HepG2 (cell line): ENCODE measurements around the gene TNFAIP8L1. TPM values are rescaled to one million over a fixed set of nuclear protein-coding genes. Genes with fewer than 3 reads are reported as not detected.

Experiments used
- ATAC-seq: fragments of 200-7000 bp; cut with Tn5 transposase; 3 replicates; pipeline ENCODE4 v1.9.1; 2020; ENCODE audit warnings: mild to moderate bottlenecking, moderate library complexity
- BruUV-seq: library from RNA; stranded (reverse); fragments of 400-500 nt; replicated peaks from 2 replicates; lab custom pipeline; 2021; lab: Mats Ljungman, UMichigan
- CTCF ChIA-PET: fragments of 300-600 bp; formaldehyde crosslinking; extraction: SDS; loops from one replicate; lab custom pipeline; 2021; ENCODE audit warnings: low total read pairs, inconsistent platforms, low intra/inter-chr PET ratio; lab: Yijun Ruan, JAX
- POLR2A ChIA-PET: fragments of 350-600 bp; sonication (Branson Sonifier 250); formaldehyde crosslinking; loops from one replicate; lab custom pipeline; 2020; ENCODE audit warnings: antibody characterized with exemption, inconsistent platforms; lab: Yijun Ruan, JAX
- DNase-seq: peaks from one replicate; pipeline ENCODE4 v3.0.0-alpha.2; 2015; ENCODE audit warnings: low spot score
- FAIRE-seq: peaks from 3 replicates; lab custom pipeline; 2011; peaks lifted over from hg19 to GRCh38; lab: Jason Lieb, UNC
- H2AFZ ChIP-seq: one replicate; pipeline ENCODE4 v1.6.1; 2011; ENCODE audit warnings: low read length, inconsistent platforms
- H3K27ac ChIP-seq: fragments of 300-600 bp; 3 replicates; pipeline ENCODE4 v1.8.0; 2011; ENCODE audit warnings: mixed run types, mild to moderate bottlenecking, mixed read lengths, low read length, inconsistent platforms; ENCODE audit not compliant: insufficient read depth; ENCODE audit errors: extremely low read length
- H3K27me3 ChIP-seq, 2 experiments: fragments of 200-600 bp in 1 of 2; 2 replicates in 1 of 2; 3 replicates in 1 of 2; pipeline versions ENCODE4 v1.6.0 to v1.8.0; 2011; ENCODE audit warnings: low read length in 2 of 2, mild to moderate bottlenecking in 2 of 2, moderate library complexity in 2 of 2, inconsistent platforms in 1 of 2; ENCODE audit not compliant: insufficient read depth in 2 of 2, control insufficient read depth in 1 of 2
- H3K36me3 ChIP-seq, 2 experiments: fragments of 200-600 bp in 1 of 2; replicated peaks in 1 of 2; 2 replicates in 1 of 2; 3 replicates in 1 of 2; pipeline versions ENCODE4 v1.5.1 to v1.8.0; 2011; ENCODE audit warnings: low read length in 2 of 2, inconsistent platforms in 1 of 2; ENCODE audit not compliant: insufficient read depth in 2 of 2, control insufficient read depth in 1 of 2
- H3K4me1 ChIP-seq: 2 replicates; pipeline ENCODE4 v1.5.1; 2012; ENCODE audit warnings: low read length, inconsistent platforms; ENCODE audit not compliant: insufficient read depth
- H3K4me2 ChIP-seq: 2 replicates; pipeline ENCODE4 v1.6.0; 2011; ENCODE audit warnings: low read depth, low read length, inconsistent platforms
- H3K4me3 ChIP-seq, 3 experiments: fragments of 200-600 bp in 1 of 3; sonication (generic), shearing (Covaris generic) in 1 of 3; replicated peaks in 1 of 3; 2 replicates each; pipeline ENCODE4 v1.5.1; 2011 to 2016; ENCODE audit warnings: low read length in 3 of 3, inconsistent platforms in 2 of 3, low read depth in 2 of 3, mild to moderate bottlenecking in 2 of 3, control low read depth in 1 of 3, mixed read lengths in 1 of 3; ENCODE audit not compliant: insufficient read depth in 1 of 3
- H3K79me2 ChIP-seq: one replicate; pipeline ENCODE4 v1.6.1; 2011; ENCODE audit warnings: low read length, inconsistent platforms; ENCODE audit not compliant: insufficient read depth
- H3K9ac ChIP-seq: 2 replicates; pipeline ENCODE4 v1.6.0; 2011; ENCODE audit warnings: mild to moderate bottlenecking, low read depth, low read length, inconsistent platforms; ENCODE audit not compliant: insufficient read depth
- H3K9me3 ChIP-seq: 2 replicates; pipeline ENCODE4 v1.5.1; 2012; ENCODE audit warnings: mild to moderate bottlenecking, low read length
- H4K20me1 ChIP-seq: 2 replicates; pipeline ENCODE4 v1.6.0; 2011; ENCODE audit warnings: inconsistent platforms, mild to moderate bottlenecking, low read length, moderate library complexity; ENCODE audit not compliant: insufficient read depth
- ARNT ChIP-seq: fragments of 450-650 bp; IDR thresholded peaks from 2 replicates; pipeline ENCODE4 v1.6.1; 2017
- ZBTB43 ChIP-seq: sonication (generic); formaldehyde crosslinking; conservative IDR thresholded peaks from 2 replicates; pipeline ENCODE4 v1.4.0; 2020; ENCODE audit warnings: missing genetic modification reagents
- ZMYM3 ChIP-seq: sonication (generic); formaldehyde crosslinking; IDR thresholded peaks from 2 replicates; pipeline ENCODE4 v1.5.1; 2020; ENCODE audit warnings: mild to moderate bottlenecking, missing genetic modification reagents
- ZNF468 ChIP-seq: sonication (generic); formaldehyde crosslinking; IDR thresholded peaks from 2 replicates; pipeline ENCODE4 v1.8.0; 2022; ENCODE audit warnings: mild to moderate bottlenecking, moderate library complexity, missing genetic modification reagents
- ZNF768 ChIP-seq: sonication (generic); formaldehyde crosslinking; IDR thresholded peaks from 2 replicates; pipeline ENCODE4 v1.4.0; 2020; ENCODE audit warnings: missing genetic modification reagents
- ZNF770 ChIP-seq: sonication (generic); formaldehyde crosslinking; IDR thresholded peaks from 2 replicates; pipeline ENCODE4 v1.5.0; 2020; ENCODE audit warnings: mild to moderate bottlenecking, missing genetic modification reagents
- WGBS: methylation state at CpG from one replicate; pipeline ENCODE4 v1.1.6; 2017; ENCODE audit warnings: low lambda C conversion rate; 5-methylcytosine and 5-hydroxymethylcytosine counted together
- in situ Hi-C: cut with HindIII; loops from 2 replicates; pipeline ENCODE4 v1.10.0; 2017; ENCODE audit warnings: low pct_unique_long_range_greater_than_20kb; ENCODE audit not compliant: extremely low pct_ligation_motif_present
- intact Hi-C: fragments of 100-400 bp; cut with micrococcal nuclease; formaldehyde crosslinking; loops from one replicate; pipeline ENCODE4 v1.10.0; 2022; ENCODE audit not compliant: unreplicated experiment
- polyA plus RNA-seq, 8 experiments: library from polyadenylated mRNA; depleted of rRNA in 3 of 8; stranded (reverse) in 7 of 8; unstranded in 1 of 8; fragments of >200 nt; fragmentation: Illumina TruSeq in 4 of 8; extraction: Trizol in 4 of 8; gene quantifications; 2 replicates each; pipeline versions ENCODE4 v1.2.1 to v1.2.3, GENCODE V29; 2011 to 2016; ENCODE audit warnings: low read depth in 4 of 8, missing spikeins in 1 of 8, mixed read lengths in 1 of 8; ENCODE audit not compliant: insufficient read depth in 1 of 8
- total RNA-seq, 5 experiments: library from RNA; depleted of rRNA; stranded (reverse); fragments of >200 nt; fragmentation: Illumina TruSeq; extraction: Trizol; gene quantifications; 2 replicates each; pipeline ENCODE4 v1.2.3, GENCODE V29; 2016; ENCODE audit warnings: low read depth in 1 of 5

The TNFAIP8L1 gene
- total and polyA plus RNA-seq, 2 of the 13 experiments (the other 11 are each of a cell fraction or from before 2014, with no cell fraction given), result 13.4 to 21.4 TPM

GRCh38 chr19:4618019-4618418, 21.3 kb upstream of the TNFAIP8L1 start (continued):
- TF ChIP-seq ARNT (no peak), ZBTB43 (CRISPR knock-in tag) (no peak)

- ChIA-PET CTCF (no interaction called here), POLR2A (no interaction called here)
- ATAC-seq (no peak), DNase-seq (no peak), FAIRE-seq (no peak)
- intact Hi-C loops, result loop anchor here (5.0 kb wide), 1 partner anchor 32 kb away; no protein-coding TSS in a partner anchor
- Histone ChIP-seq H3K4me2 (no peak overlapping the region), H3K27me3 (peaks cover 0 to 12% of the 10 kb centered on the region in 2 experiments; a peak in 1 of 5 replicates), H3K9ac (no peak overlapping the region), H3K36me3 (no peaks in the 10 kb centered on the region), H3K4me3 (no peak overlapping the region), H3K4me1 (peaks cover 54% of the 10 kb centered on the region), H3K27ac (no peak overlapping the region), H3K9me3 (no peaks in the 10 kb centered on the region)
- 41% methylated on average over 13 of the region's 17 CpGs for WGBS
- TF ChIP-seq ZMYM3 (peak; percentile 74; the same call in 1 of the 2 replicates), ZNF468 (CRISPR knock-in tag) (no peak), ZNF770 (CRISPR knock-in tag) (peak; percentile 92), ZNF768 (CRISPR knock-in tag) (peak; percentile 100)
- TF ChIP-seq, all 625 proteins: peak for 3
- no TSS peak for BruUV-seq
- no peaks in the 10 kb centered on the region for H4K20me1 ChIP-seq
- in situ Hi-C loops, result no loop called here
- H3K79me2 ChIP-seq, result no peaks in the 10 kb centered on the region
- H2AFZ ChIP-seq, result no peak overlapping the region
These were observed 19.5 kb upstream of the TNFAIP8L1 start for GRCh38 chr19:4619668-4620294.
